GM18520 (cell line): ENCODE results near the gene TSPEAR.
"Not testable (repeated sequence)": the region's sequence is repeated elsewhere in the genome, so short reads cannot be mapped to it uniquely, and the experiment has no call there.

Experiments
- ATAC-seq: cut with Tn5 transposase; IDR thresholded peaks from one replicate; pipeline ENCODE4 v1.9.1; 2021; ENCODE audit not compliant: unreplicated experiment

Gene TSPEAR

DNA sequence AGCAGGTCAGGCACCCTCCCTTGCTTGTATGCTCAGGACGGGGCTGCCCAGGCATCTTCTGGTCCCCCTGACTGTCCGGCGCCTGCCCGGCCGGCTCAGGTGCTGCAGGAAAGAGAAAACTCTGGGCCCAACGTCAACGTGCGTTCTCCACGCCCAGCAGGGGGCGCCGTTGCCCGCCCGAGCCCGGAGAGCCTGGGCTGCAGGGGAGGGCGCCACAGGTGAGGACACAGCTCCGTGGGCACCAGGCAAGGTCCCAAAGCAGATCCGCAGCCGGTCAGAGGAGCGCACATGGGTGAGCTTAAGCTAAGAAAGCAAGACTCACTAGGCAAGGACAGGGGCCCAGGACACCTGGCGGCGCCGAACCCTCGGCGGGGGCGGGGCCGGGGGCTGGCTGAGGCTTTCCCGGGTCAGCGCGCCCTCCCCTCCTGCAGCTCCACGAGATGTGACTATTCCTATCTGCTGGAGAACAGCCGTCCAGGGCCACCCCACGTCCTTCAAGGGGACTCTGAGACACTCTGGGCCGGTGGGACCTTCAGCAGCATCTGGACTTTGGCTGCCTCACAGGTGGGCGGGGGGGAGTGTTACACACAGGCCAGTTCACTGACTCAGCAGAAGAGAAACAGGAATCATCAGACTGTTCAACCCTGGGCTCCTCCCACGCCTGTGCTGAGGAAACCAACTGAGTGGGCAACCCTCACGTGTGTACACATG lies 200.7 kb downstream of the TSPEAR start:
- ATAC-seq = no peak

DNA sequence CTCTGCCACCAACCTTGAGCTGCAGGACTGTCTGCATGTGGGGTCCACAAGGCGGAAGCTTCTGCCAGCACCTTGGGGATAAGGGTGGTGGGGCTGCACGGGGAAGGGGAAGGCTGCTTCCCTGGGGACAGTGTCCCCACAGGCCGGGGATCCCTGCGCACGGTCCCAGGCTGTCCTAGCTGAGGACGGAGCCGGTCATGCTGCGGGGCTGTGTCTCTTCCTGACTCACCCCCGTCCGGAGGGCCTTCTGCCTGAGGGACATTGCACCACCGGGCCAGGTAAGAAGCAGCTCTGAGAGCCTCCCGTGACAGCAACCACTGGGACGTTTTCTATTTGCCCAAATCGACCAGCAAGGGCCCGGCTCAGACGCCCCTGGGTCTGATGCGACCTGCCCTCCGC lies 201.3 kb downstream of the TSPEAR start:
- ATAC-seq = no peak

DNA sequence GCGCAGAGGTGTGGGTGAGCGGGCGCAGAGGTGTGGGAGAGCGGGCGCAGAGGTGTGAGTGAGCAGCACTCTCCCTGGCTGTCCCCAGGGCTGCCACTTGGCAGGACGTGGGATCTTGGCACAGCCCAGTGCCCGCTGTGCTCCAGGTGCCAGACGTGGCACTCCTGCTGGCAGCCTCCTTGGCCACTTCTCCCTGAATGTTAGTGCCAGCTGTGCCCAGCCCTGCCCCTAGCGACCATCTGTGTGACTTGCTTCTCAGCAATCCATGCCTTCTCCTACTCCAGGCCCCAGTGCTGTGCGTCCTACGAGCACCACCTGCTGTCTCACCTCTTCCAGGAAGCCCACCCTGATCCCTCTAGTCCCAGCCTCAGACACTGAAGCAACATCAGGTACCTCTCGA lies 201.8 kb downstream of the TSPEAR start:
- no peak for ATAC-seq

- no peak for ATAC-seq
These were observed 202.5 kb downstream of the TSPEAR start for GRCh38 chr21:44508711-44509445.

GRCh38 chr21:44508426-44508710 lies 203.0 kb downstream of the TSPEAR start:
- ATAC-seq = no peak

DNA sequence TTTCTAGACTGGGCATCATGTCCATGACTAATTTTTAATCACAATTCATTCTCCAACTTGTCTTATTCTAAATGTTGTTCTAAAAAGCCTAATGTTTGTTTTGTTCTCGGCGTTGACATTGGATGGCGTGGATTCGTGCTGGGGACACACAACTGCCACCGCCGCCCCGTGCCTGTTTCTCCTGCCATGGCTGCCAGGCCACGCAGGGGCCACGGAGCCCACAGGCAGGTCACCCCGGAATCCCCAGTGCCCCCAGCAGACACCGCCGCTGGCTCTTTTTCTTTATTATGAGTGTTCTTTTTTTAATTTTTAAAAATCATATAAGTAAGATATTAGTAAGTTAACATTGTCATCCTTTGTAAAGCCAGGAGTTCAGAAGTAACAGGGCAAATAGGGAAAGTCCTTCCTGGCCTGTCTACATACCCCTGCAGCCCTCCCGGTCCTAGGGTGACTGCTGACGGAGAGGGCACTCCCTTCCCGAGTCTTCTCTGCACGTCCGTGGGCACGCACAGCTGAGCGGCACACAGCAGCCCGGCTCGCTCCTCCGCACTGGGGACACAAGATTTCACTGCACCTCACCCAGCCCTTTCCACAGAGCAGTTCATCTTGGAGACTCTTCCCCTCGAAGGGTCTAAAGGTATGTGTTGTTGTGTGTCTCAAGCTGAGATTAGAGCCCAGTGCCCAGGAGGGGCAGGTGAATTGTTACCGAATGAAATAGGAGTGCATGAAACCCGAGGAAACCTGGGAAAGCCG lies 203.5 kb downstream of the TSPEAR start:
- no peak for ATAC-seq

DNA sequence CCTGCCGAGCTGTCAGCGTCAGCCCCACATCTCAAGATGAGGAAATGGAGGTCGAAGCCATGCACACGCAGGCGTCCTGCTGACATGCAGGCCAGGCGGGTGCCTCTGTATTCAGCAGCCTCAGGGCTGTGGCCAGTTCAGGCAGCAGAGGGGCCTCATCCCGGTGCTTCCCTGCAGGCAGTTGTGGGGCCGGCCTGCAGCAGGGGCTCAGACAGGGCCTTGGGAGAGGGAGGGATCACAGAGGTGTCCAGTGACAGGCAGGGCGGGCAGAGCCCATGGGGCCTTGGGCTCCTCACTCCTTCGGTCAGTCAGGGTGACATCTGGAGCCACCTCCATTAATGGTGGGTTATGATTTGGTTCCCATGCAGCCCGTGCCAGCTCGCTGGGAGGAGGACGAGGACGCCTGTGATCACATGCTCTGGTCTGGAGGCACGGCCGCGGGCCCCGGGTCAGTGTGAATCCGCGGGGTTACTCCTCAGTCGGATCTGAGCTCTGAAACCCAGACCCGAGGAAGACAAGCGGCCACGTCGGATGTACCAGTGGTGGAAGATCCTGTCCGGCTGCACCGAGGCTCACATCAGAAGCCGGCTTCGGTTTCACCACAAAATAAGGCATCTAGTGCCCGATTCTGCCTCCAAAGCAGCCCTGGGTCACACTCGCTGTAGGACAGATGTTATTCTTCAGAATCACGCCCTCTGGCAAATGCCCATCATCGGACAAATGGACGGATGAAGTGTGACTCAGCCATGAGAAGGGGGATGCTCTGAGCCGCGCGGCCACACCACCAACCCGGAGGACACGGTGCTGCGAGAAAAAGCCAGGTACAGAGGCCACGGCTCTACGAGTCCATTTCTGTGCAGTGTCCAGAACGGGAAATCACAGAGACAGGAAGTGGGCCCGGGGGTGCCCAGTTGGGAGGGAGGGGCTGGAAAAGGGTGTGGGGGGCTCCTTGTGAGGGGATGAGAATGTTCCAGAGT lies 204.8 kb downstream of the TSPEAR start:
- ATAC-seq = no peak

DNA sequence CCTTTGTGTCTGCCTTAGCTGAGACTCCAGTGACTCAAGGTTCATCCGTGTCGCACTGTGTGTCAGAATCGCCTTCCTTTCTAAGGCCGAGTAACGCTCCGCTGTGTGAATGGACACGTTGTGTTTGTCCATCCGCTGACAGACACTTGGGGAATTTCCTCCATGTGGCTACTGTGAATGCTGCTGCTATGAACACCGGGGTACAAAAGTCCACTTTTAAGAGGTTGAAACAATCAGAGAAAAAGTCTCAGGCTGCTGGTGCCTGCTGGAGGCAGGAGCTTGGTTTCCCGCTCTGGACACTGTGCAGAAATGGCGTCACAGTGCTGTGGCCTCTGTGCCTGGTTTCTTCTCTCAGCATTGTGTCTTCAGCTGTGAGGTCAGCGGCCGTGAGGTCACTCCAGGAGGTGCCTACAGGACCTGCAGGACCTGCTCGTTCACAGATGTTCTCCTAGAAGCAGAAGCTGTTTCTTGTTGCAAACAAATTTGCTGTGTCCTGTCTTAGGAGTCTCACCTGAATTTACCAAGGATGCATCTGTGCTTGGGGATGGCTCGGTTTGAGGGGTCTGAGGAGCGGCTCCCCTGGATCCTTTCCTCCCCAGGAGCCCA lies 205.6 kb downstream of the TSPEAR start:
- ATAC-seq = no peak

GRCh38 chr21:44503901-44504399 lies 207.4 kb downstream of the TSPEAR start:
- ATAC-seq = no peak

- ATAC-seq = not testable (repeated sequence)
These were observed 208.1 kb downstream of the TSPEAR start for GRCh38 chr21:44503006-44503889.

- no peak for ATAC-seq
These were observed 209.0 kb downstream of the TSPEAR start for GRCh38 chr21:44502171-44502958.

- ATAC-seq = no peak
These were observed 211.3 kb downstream of the TSPEAR start for GRCh38 chr21:44500111-44500510.

- ATAC-seq = no peak
These were observed 211.7 kb downstream of the TSPEAR start for GRCh38 chr21:44499631-44500030.

DNA sequence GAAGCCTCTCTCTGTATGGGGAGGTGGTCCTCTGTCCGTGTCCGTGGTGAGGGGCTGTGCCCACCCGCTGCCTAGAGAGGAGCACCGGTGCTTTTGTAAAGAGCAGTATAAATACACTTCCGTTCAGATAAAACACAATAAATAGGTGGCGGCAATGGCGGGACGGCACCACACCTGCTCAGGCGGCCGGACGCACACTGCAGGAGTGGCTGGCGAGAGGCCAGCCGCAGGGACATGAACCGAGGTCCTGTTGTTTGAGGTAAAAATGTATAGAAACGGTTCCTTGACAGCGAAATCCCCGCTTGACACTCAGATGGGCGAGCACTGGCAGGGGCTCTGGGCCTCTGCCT lies 212.2 kb downstream of the TSPEAR start:
- no peak for ATAC-seq

DNA sequence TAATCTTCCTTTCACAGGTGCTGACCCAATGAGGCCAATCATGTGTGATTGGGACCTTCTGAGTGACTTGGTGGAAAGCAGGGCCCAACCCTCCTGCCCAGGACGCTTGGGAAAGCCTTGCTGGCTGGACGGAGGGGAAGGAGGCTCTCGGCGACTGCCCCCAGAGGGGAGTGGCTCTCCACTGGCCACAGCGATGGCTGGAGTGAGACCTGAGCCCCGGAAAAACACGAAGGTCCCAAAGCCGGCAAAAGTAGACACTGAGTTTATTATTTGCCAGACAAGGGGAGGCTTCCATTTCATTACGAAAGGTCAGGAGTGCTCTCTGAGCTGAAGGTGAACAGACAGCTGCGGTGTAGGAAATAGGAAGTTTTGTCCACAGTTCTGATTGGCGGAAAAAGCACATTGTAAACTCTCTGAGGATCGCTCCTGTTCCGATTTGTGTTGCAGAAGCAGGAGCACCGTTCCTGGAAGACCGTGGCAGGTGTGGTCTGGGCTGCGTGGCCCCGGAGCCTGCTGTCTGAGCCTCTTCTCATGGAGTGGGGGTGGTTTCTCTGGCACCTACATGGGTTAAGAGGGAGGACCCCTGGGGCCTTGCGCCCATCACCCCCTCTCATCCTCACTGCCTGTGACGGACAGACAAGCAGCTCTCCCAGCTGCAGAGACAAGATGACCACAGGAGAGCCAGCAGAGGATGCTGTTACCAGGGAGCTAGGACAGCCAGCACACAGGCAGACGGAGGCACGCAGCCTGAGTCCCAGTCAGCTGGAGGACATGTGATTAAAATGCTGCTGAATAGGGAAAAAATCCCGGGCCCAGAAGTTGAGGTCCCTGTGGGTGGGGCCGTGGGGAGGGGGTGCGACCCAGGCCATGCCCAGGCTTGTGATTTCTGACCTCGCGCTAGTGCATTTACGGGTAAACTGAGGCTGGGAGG lies 212.8 kb downstream of the TSPEAR start:
- no peak for ATAC-seq

GRCh38 chr21:44497703-44498126 lies 213.7 kb downstream of the TSPEAR start:
- no peak for ATAC-seq
